AG04449 (cell line): ENCODE data around the gene TRIM37.

ENCODE experiments used
- CTCF ChIA-PET: fragments of 350-600 bp; formaldehyde crosslinking; extraction: SDS; loops from one replicate; lab custom pipeline; 2021; ENCODE audit warnings: antibody characterized with exemption; lab: Yijun Ruan, JAX
- POLR2A ChIA-PET: fragments of 400-600, 350-600 bp; formaldehyde crosslinking; extraction: SDS; loops from one replicate; lab custom pipeline; 2020; ENCODE audit warnings: antibody characterized with exemption, inconsistent platforms; lab: Yijun Ruan, JAX
- DNase-seq: peaks from one replicate; pipeline ENCODE4 v3.0.0-alpha.2; 2010; ENCODE audit warnings: low read depth, low spot score
- H3K4me3 ChIP-seq: 2 replicates; pipeline ENCODE4 v1.5.1; 2011; ENCODE audit warnings: low read depth, mild to moderate bottlenecking, control low read depth, low read length
- CTCF ChIP-seq: IDR thresholded peaks from one replicate; pipeline ENCODE4 v1.5.1; 2011; ENCODE audit warnings: mild to moderate bottlenecking, moderate library complexity, low read length, control low read depth, inconsistent platforms; ENCODE audit not compliant: insufficient read depth; ENCODE audit errors: missing control alignments

TRIM37 gene

GRCh38 chr17:59121901-59122480 is 15.3 kb upstream of the TRIM37 start:
- CTCF ChIA-PET = no interaction called here
- POLR2A ChIA-PET = no interaction called here
- TF ChIP-seq CTCF = no peak
- no peak for DNase-seq
- H3K4me3 ChIP-seq = no peak overlapping the region

DNA sequence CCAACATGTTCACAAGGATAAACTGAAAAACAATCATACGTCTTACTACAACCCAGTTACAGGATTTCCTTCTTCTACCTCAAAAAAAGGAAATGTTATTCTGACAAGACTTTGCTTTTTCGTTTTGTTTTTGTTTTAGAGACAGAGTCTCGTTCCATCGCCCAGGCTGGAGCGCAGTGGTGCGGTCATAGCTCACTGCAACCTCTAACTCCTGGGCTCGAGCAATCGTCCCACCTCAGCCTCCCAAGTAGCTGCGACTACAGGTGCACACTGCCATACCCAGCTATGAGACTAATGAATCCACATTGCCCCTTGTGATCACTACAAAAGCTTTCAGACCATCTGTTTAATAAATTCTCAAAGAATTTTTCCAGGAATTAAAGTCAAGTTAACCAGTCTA is 8.8 kb upstream of the TRIM37 start:
- no peak for TF ChIP-seq CTCF
- POLR2A ChIA-PET = no interaction called here
- no peak for DNase-seq
- H3K4me3 ChIP-seq = no peak overlapping the region
- CTCF ChIA-PET = no interaction called here

GRCh38 chr17:59111539-59111938 is 4.9 kb upstream of the TRIM37 start:
- TF ChIP-seq CTCF = no peak
- DNase-seq = no peak
- no peak overlapping the region for H3K4me3 ChIP-seq
- POLR2A ChIA-PET = no interaction called here
- CTCF ChIA-PET = no interaction called here

DNA sequence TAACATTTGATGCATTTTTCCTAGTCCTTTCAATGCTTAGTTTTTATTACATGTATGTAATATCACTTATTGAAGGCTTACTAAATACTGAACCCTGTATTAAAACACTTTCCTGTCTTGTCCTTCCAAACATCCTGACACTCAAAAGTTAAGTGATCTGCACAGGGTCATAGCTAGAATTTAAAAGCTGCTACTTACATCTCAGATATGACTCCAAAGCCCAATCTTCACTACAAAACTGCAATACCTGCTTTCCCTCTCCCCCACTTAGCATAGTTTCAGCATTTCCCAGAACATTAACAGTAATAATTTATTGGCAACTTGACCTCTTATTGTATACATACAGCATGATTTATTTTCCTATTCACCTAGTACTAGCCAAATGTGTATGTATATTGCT is 4.3 kb upstream of the TRIM37 start:
- no peak for TF ChIP-seq CTCF
- H3K4me3 ChIP-seq = no peak overlapping the region
- DNase-seq = no peak
- ChIA-PET CTCF (no interaction called here), POLR2A (no interaction called here)

- H3K4me3 ChIP-seq = no peak overlapping the region
- no peak for DNase-seq
- CTCF ChIA-PET = interaction anchor here (0.9 kb wide), 1 partner anchor 57 kb away, joined by 4 read pairs; no protein-coding TSS in a partner anchor
- POLR2A ChIA-PET = no interaction called here
- no peak for TF ChIP-seq CTCF
Measured at GRCh38 chr17:59108400-59109102, 1.9 kb upstream of the TRIM37 start.

- ChIA-PET CTCF (interaction anchor here (0.5 to 1.2 kb wide), 5 partner anchors 11 to 1107 kb away, joined by 3 to 6 read pairs (median 3); no protein-coding TSS in a partner anchor), POLR2A (interaction anchor here (1.3 kb wide), 1 partner anchor 47 kb away, joined by 6 read pairs; the partner anchor contains the start of genes PRR11 and SKA2)
- TF ChIP-seq CTCF = no peak
- peak overlapping the region; percentile 90 for H3K4me3 ChIP-seq
- no peak for DNase-seq
Measured at GRCh38 chr17:59107306-59107670, 608 bp upstream of the TRIM37 start.
